Measurements from ENCODE around the gene BRD1.

BRD1 gene

GRCh38 chr22:49723478-49724029, 104.1 kb downstream of the BRD1 start:
- H3K4me3 ChIP-seq (ENCODE audit: low read length) = no peak overlapping the region
- no peak for TF ChIP-seq ZNF274 (IDR thresholded peaks at IDR 0.05; ENCODE audit: low read depth, low read length)

Data from GM08714 (cell line).